Stimulated activated naive CD8-positive, alpha-beta T cell treated with anti-CD3 and anti-CD28 coated beads, Interleukin-15, Interleukin-2, amounts not matched to agents 100 U/mL and 50 U/mL, for 24 hours (primary cell): ENCODE measurements around the gene TUBAL3.

Experiments
- ATAC-seq: fragments of 150-1000 bp; cut with Tn5 transposase; one replicate; pipeline ENCODE4 v1.10.0; 2021
- DNase-seq: peaks from one replicate; pipeline ENCODE4 v3.0.0; 2021

Gene TUBAL3

GRCh38 chr10:5404208-5405041, at the start of gene TUBAL3:
Gene TUBAL3, minus strand, starts transcription at chr10:5404828. Its CDS starts 36 bp downstream, at chr10:5404792.
- no peak for DNase-seq
- no peak for ATAC-seq

DNA sequence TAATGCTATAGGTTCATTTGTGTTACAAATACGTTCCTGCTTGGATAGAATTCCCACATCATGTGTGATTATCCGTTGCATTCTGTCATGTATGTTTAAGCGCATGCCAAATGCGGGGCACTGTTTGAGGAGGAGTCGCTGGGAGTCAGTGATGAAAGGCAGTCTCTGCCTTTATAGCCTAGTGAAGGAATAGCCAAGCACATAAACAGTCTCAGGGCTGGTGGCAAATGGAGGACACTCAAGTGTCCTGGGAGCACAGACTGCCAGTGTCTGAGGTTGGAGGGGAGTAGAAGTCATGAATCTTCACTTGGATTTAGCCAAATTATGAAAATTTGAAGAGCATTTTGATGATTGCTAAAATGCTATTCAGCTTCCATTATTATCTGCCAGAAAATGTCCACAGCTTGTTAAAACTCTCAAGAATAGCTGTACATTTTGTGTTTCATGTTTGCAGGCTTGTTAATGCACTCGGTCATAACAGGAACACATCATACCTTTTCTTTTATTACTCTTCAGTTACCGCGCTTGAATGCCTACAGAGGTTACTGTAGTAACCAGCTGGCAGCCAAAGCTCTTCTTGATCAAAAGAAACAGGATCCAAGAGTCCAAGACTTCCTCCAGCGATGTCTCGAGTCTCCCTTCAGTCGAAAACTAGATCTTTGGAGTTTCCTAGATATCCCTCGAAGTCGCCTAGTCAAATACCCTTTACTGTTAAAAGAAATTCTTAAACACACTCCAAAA, 49.3 kb upstream of the TUBAL3 start:
- ATAC-seq = no peak
- DNase-seq = no peak

- DNase-seq = no peak
These were observed 46.2 kb upstream of the TUBAL3 start for GRCh38 chr10:5450605-5451384.

DNA sequence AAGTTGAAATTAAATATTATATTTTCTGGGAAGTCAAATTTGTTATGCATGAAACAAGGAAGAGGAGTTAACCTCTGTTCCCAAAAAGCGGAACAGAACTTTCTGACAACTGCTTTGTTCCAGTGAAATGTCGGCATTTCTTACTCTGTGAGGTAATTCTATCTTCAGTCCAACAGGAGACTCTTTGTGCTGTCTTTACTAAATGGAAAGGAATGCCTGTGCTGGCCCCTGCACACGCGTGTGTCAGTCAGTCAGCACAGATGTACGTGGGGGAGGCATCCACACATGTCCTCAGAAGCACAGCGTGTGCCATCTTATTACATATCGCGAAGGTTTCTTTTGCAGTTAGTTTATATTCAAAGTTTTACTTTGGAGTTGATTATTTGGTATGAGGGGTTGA, 45.2 kb upstream of the TUBAL3 start:
- no peak for DNase-seq

More at GRCh38 chr10:5450605-5451384, 46.2 kb upstream of the TUBAL3 start:
- no peak for ATAC-seq

DNA sequence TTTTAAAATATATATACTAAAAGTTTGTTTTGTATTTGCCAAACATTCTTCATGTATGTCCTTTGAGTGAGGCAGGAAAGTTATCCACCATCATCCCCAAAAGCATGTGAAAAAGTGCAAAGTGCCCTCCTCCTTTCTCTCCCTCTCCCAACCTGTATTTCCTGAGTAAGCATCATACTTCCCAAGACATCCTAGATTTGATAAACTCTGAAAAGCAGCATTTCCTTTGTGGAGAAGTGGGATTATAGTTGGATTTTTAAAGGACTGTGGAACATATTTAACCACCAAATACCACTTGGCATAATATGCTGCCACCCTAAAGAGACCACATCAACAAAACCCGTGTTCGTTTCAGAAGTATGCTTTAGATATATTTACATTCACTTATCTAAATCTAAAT, 44.6 kb upstream of the TUBAL3 start:
- no peak for ATAC-seq
- no peak for DNase-seq

More for the DNA sequence above, 45.2 kb upstream of the TUBAL3 start:
- no peak for ATAC-seq

- no peak for ATAC-seq
These were observed 43.8 kb upstream of the TUBAL3 start for GRCh38 chr10:5448333-5449001.

DNA sequence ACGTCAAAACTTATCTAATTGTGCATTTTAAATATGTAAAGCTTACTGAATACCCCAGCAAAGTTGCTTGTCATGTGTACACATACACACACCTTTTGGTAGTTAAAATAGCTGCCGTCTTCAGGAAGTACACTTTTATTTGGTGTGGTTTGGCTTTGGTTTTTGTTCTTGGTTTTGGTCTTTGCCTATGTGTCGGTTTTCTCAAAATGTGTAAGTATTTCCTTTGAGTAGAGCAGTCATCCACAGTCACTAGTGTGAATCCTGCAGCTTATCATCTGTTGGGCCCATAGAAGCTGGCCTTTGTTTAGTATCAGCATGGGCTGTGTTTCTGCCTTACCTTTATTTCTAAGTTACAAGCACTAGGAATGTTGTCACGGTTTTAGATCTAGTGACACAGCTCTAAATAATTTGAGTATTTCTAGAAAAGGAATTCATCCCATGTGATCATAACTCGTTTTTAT, 43.0 kb upstream of the TUBAL3 start:
- DNase-seq (no peak), ATAC-seq (peak; percentile 80)

More at GRCh38 chr10:5448333-5449001, 43.8 kb upstream of the TUBAL3 start:
- DNase-seq = no peak

DNA sequence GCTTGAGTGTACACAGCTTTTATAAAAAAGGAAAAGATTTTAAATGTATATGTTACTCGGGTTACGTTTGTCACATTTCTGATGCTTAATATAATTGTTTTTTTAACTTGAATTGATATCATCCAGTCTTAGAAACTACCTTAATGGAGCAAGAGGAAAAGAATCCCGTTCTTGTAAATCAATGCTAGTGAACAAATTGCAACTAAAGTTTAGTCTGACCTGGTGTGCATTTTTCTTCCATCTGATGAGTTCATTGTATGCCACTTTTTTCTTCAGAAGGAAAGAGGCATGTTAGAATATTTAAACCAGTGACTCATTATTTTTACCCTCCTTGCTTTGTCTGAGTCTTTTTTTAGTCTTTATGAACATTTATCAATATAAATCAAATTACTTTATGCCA, 42.4 kb upstream of the TUBAL3 start:
- ATAC-seq (no peak), DNase-seq (no peak)

- ATAC-seq (peak; percentile 81), DNase-seq (peak; percentile 83)
These were observed 41.8 kb upstream of the TUBAL3 start for GRCh38 chr10:5446390-5446926.

GRCh38 chr10:5445006-5445405, 40.4 kb upstream of the TUBAL3 start:
- DNase-seq = no peak
- no peak for ATAC-seq

GRCh38 chr10:5443429-5443828, 38.8 kb upstream of the TUBAL3 start:
- ATAC-seq (peak; percentile 9), DNase-seq (no peak)

- DNase-seq (no peak), ATAC-seq (no peak)
These were observed 38.4 kb upstream of the TUBAL3 start for GRCh38 chr10:5442990-5443370.

GRCh38 chr10:5442065-5442989, 37.7 kb upstream of the TUBAL3 start:
- ATAC-seq (no peak), DNase-seq (peak; percentile 30)

DNA sequence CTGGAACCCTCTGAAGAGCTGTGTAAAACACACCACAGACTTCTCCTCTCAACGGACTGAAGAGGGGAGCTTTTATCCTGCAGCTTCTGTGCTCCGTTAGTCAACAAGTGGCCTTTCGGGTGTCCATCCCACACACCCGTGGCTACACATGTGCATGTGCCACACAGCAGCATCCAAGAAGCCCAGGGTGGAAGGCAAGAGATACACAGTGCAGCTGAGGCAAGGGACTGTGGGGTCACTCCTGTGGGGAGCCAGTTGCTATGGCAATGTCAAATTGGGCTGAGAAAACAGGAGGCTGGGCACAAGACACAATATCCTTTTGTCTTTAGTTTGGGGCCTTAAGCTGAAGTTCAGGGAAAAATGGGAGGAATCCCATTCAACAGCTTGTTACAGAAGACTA, 36.5 kb upstream of the TUBAL3 start:
- DNase-seq = no peak

GRCh38 chr10:5440206-5440605, 35.6 kb upstream of the TUBAL3 start:
- ATAC-seq (no peak), DNase-seq (no peak)

More for the DNA sequence above, 36.5 kb upstream of the TUBAL3 start:
- no peak for ATAC-seq

DNA sequence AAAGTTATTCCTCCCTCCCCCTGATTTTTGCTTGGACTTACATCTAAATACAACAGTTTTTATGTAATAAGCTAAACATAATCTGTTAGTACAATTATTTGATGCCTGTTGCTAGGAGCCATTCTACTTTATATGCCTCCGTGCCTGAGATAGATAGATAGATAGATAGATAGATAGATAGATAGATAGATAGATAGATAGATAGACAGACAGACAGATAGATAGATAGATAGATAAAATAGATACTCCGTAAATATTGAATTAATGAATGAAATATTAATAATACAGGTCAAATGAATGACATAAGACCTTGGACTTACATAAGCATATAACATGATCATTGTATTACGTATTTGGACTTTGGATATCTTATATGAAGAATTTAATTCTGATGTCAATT, 30.7 kb upstream of the TUBAL3 start:
- DNase-seq = no peak
- no peak for ATAC-seq

GRCh38 chr10:5434017-5434753, 29.6 kb upstream of the TUBAL3 start:
- no peak for DNase-seq

GRCh38 chr10:5433182-5433581, 28.6 kb upstream of the TUBAL3 start:
- ATAC-seq (no peak), DNase-seq (no peak)

More at GRCh38 chr10:5434017-5434753, 29.6 kb upstream of the TUBAL3 start:
- no peak for ATAC-seq

DNA sequence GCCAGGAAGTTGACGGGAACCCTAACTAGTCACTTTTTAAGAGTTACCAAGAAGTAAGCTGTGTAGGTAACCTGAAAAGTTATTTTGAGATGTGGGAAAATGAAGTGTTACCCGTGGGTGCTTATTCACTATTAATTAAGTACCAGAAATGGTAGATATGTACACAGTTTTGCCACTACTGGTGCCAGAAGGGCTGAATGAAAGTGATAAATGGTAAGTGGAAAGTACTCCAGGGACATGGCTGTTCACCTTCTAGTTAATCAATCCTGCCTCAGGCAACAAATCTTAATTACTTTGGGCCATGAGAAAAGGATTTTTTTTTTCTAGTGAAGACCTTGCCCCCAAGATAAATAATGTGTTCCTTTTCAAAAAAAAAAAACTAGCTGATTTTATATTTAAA, 23.5 kb upstream of the TUBAL3 start:
- no peak for DNase-seq
- no peak for ATAC-seq

DNA sequence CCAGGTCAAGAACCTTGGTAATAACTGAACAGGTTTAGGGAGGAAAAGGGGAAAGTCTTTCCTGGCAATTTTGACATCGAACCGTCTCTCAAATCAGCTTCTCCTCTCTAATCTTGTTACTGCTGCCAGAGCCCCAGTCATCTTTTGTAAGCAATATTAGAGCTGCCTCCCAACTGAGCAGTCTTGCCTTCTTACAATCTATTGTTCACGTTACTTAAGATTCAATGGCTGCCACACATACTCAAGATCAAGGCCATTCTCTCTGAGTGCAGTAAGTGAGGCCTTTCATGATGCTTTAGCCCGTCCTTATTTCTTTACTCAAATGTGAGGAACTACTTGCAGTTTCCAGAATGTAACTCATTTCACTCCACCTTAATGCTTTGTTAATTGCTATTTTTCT, 20.1 kb upstream of the TUBAL3 start:
- DNase-seq = no peak

More for the DNA sequence above, 20.1 kb upstream of the TUBAL3 start:
- ATAC-seq = no peak
